HG02943 (cell line): ENCODE measurements around the gene NAPA.

Experiments used
- ATAC-seq: cut with Tn5 transposase; IDR thresholded peaks from one replicate; pipeline ENCODE4 v1.9.1; 2021; ENCODE audit warnings: mild to moderate bottlenecking, low read depth, moderate library complexity; ENCODE audit not compliant: unreplicated experiment

Gene NAPA

GRCh38 chr19:47467914-47468313 lies 46.9 kb downstream of the NAPA start:
- ATAC-seq = no peak

GRCh38 chr19:47465957-47466356 lies 48.9 kb downstream of the NAPA start:
- ATAC-seq = no peak

- no peak for ATAC-seq
These were observed 50.0 kb downstream of the NAPA start for GRCh38 chr19:47464675-47465419.

GRCh38 chr19:47461876-47462275 lies 53.0 kb downstream of the NAPA start:
- no peak for ATAC-seq

GRCh38 chr19:47459477-47459876 lies 55.4 kb downstream of the NAPA start:
- no peak for ATAC-seq

GRCh38 chr19:47458672-47459071 lies 56.2 kb downstream of the NAPA start:
- ATAC-seq = no peak

GRCh38 chr19:47456721-47457474 lies 58.0 kb downstream of the NAPA start:
- ATAC-seq = no peak

GRCh38 chr19:47450478-47450877 lies 64.4 kb downstream of the NAPA start:
- no peak for ATAC-seq

GRCh38 chr19:47448360-47448727 lies 66.5 kb downstream of the NAPA start:
- no peak for ATAC-seq

GRCh38 chr19:47447470-47448359 lies 67.1 kb downstream of the NAPA start:
- no peak for ATAC-seq

GRCh38 chr19:47446534-47447469 lies 68.1 kb downstream of the NAPA start:
- ATAC-seq = no peak

GRCh38 chr19:47445937-47446402 lies 68.9 kb downstream of the NAPA start:
- no peak for ATAC-seq

GRCh38 chr19:47445527-47445926 lies 69.3 kb downstream of the NAPA start:
- ATAC-seq = no peak

GRCh38 chr19:47444388-47444821 lies 70.5 kb downstream of the NAPA start:
- ATAC-seq = no peak

- no peak for ATAC-seq
These were observed 71.5 kb downstream of the NAPA start for GRCh38 chr19:47443331-47443730.

- no peak for ATAC-seq
These were observed 76.1 kb downstream of the NAPA start for GRCh38 chr19:47438793-47439220.
